GM19238 (cell line): ENCODE results near the gene SPATA31D3.
"Not testable (repeated sequence)": the region's sequence is repeated elsewhere in the genome, so short reads cannot be mapped to it uniquely, and the experiment has no call there.

Experiments used
- DNase-seq: peaks from one replicate; pipeline ENCODE4 v3.0.0; 2011; ENCODE audit warnings: low spot score; ENCODE audit not compliant: insufficient read length

Gene SPATA31D3

DNA sequence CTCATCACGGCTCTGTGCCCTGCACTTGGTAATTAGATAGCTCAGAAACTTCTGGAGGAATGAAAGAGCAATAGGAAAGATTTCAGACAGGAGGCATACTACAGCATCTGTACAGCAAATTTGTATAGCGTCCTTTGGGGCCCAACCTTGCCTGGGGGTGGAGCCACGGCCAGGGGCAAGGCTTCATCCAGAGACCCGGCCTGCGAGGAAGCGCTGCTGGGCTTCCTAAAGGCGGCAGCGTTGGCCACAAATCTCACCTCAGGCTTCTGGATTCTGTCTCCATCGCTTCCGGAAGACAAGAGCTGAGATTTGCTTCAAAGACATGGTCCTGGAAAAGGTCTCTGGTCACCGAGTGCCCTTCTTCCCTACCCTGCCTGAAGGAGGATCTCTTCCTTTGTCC lies 33.1 kb downstream of the SPATA31D3 start:
- no peak for DNase-seq

DNA sequence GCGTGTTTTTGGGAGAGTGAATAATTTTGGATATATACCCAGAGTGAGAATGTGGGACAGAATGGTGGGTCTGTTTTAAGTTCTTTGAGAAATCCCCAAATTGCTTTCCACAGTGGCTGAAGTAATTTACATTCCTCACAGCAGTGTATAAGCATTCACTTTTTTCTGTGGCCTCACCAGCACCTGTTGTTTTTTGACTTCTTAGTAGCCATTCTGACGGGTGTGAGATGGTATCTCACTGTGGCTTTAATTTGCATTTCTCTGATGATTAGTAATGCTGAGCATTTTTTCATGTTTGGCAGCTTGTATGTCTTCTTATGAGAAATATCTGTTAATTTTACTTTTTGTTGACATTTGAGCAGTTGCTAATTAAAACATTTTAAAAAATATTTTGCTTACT lies 35.9 kb downstream of the SPATA31D3 start:
- DNase-seq = no peak

DNA sequence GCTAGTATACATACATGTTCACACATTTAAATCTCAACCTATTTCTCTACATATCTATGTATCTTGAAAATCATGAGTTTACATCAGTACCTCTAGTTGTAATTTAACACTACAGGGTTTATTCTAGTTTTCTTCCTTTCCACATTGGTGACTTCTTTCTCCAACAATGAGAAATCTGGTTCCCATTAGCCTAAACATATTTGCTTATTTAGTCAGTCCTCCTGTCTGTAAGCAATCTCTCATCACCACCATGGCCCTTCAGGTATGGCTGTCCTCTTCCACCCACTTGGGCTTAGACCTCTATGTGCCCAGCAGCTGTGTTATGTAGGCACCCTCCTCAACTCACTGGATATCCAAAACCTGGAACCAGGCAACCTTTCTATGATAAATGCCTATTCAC lies 37.3 kb downstream of the SPATA31D3 start:
- DNase-seq = no peak

DNA sequence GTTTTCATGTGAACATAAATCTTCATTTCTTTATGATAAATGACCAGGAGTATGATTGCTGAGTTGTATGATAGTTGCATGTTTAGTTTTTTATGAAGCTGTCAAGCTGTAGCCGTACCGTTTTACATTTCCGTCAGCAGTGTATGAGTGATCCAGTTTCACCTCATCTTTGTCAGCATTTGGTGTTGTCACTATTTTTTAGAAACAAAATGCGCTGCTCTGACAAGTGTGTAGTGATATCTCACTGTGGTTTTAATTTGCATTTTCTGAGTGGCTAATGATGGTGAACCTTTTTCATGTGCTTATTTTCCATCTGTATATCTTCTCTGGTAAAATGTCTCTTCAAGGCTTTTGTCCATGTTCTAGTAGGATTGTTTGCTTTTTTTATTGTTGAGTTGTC lies 38.6 kb downstream of the SPATA31D3 start:
- no peak for DNase-seq

DNA sequence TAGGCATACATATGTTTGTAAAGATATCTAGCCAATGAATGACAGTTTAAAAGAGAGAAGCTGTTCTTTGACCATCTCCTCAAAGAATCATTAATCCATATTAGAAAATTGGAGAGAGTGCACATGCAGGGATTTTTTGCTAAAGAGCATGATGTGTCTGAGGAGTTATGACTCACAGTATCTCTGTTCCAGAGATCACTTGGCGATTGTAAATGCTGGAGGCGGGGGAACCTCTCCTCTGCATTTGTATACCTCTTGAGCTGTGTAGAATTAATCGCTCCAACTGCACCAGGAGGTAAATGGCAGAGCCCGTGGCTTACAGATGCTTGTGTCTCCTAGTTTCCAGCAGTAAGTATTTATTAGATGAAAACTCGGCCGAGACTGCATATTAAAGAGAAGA lies 41.6 kb downstream of the SPATA31D3 start:
- DNase-seq = no peak

DNA sequence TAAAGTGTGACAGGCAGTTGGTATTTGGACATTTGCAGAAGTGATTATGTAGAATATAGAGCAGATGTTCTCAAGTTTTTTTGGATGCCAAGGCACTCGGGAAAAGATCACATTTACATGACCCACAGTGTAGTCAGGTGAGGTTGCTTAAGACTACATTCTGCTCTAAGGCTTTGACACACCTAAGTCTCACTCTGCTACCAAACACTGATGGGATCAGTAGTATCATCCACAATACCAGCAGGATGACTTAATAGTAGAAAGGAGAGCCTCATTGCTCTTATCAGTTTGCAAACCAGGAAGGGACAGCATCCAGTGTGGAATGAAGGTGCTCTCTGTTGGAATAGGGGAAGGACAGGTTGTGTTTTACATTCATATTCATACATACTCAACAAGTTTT lies 42.8 kb downstream of the SPATA31D3 start:
- DNase-seq = no peak

DNA sequence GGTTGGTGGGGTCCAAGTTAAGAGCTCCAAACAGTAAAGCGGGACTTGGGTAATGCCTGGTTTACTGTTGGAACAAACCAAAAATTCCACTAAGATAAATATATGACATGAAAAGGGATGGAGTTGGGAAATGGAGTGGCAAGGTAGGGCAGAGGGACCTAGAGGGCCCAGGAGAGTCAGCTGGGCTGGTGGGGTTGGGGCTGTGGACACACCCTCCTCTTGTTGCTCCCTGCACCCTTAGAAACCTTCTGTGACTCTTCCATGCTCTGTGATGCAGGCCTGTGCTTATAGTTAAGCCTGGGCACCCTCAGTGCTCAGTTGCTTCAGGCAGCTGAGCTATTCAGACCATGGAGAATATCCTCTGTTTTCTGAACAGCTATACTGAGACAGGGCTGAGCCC lies 45.2 kb downstream of the SPATA31D3 start, which contains the start of gene SPATA31D1:
SPATA31D1 (plus strand) TSS at position 301 of the 400 bp plus-strand sequence; CDS start at position 348, 47 bp downstream.
- DNase-seq = not testable (repeated sequence)

DNA sequence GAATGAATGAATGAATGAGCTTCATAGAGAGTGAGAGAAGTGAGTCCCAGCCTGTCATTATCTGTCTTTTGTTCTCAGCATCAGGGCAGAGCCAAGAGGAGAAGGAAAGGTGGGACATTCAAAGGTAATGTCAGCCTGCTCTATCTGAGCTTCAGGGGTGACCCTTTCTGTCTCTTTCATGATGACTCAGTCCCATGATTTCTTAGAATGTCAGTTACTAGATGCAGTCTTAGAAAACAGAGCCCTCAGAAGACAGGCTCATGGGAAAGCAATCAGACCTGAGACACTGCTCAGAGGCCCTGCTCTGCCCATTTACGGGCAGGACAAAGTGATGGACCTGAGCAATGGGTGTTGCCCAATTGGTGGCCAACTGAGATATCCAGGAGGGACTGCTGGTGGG lies 46.4 kb downstream of the SPATA31D3 start:
- no peak for DNase-seq

DNA sequence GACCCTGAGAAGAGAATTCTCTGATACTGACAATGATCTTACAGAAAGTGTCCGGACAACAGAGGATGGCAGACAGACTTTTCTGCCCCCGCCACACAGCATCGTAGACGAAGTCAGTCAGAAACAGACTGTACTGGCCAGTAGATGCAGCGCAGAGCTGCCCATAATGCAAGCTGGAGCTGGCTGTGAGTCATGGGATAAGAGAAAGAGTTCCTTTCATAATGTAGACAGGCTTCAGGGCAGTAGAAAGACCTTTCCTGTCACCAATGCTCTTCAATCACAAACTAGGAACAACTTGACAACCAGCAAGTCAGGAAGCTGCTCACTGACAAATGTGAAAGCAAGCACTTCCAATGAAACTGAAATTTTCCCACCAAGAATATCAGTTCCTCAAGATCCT lies 50.4 kb downstream of the SPATA31D3 start:
- DNase-seq = no peak
